WERI-Rb-1 (cell line): ENCODE measurements around the gene C1QTNF12.

Experiments used
- DNase-seq: peaks from one replicate; pipeline ENCODE4 v3.0.0-alpha.2; 2020
- H3K27ac ChIP-seq: fragments of 250-450 bp; sonication (Bioruptor Pico); 2 replicates; pipeline ENCODE4 v1.5.1; 2020; ENCODE audit warnings: mild to moderate bottlenecking, moderate library complexity
- H3K27me3 ChIP-seq: fragments of 250-450 bp; sonication (Bioruptor Pico); 2 replicates; pipeline ENCODE4 v1.5.1; 2021; ENCODE audit warnings: mild to moderate bottlenecking, low read depth, moderate library complexity; ENCODE audit not compliant: insufficient read depth, severe bottlenecking
- H3K36me3 ChIP-seq: fragments of 250-450 bp; sonication (Bioruptor Pico); 2 replicates; pipeline ENCODE4 v1.5.1; 2020; ENCODE audit warnings: mild to moderate bottlenecking, moderate library complexity
- H3K4me3 ChIP-seq: 2 replicates; pipeline ENCODE4 v1.5.1; 2011; ENCODE audit warnings: low read depth, mild to moderate bottlenecking, control low read depth, low read length
- H3K9me3 ChIP-seq: fragments of 250-450 bp; sonication (Bioruptor Pico); 2 replicates; pipeline ENCODE4 v1.5.1; 2021; ENCODE audit warnings: mild to moderate bottlenecking, moderate library complexity; ENCODE audit not compliant: severe bottlenecking
- CTCF ChIP-seq: IDR thresholded peaks from 2 replicates; pipeline ENCODE4 v1.5.1; 2011; ENCODE audit warnings: low read depth, mild to moderate bottlenecking, control low read depth, inconsistent platforms, low read length

The C1QTNF12 gene

GRCh38 chr1:1222575-1223225 is 23.8 kb downstream of the C1QTNF12 start:
- no peak for DNase-seq
- no peak for TF ChIP-seq CTCF
- no peak overlapping the region for H3K4me3 ChIP-seq
- no peak overlapping the region for H3K27ac ChIP-seq
- H3K9me3 ChIP-seq = no peaks in the 10 kb centered on the region
- H3K36me3 ChIP-seq = peaks cover 51% of the 10 kb centered on the region
- no peaks in the 10 kb centered on the region for H3K27me3 ChIP-seq

- no peak for DNase-seq
- Histone ChIP-seq H3K36me3 (peaks cover 51% of the 10 kb centered on the region), H3K27ac (no peak overlapping the region), H3K27me3 (no peaks in the 10 kb centered on the region), H3K4me3 (no peak overlapping the region), H3K9me3 (no peaks in the 10 kb centered on the region)
- no peak for TF ChIP-seq CTCF
These were observed 24.5 kb downstream of the C1QTNF12 start for GRCh38 chr1:1221887-1222574.

- Histone ChIP-seq H3K9me3 (no peaks in the 10 kb centered on the region), H3K27me3 (no peaks in the 10 kb centered on the region), H3K27ac (no peak overlapping the region), H3K36me3 (peaks cover 54% of the 10 kb centered on the region), H3K4me3 (no peak overlapping the region)
- DNase-seq = no peak
- TF ChIP-seq CTCF = no peak
These were observed 26.3 kb downstream of the C1QTNF12 start for GRCh38 chr1:1220197-1220596.

GRCh38 chr1:1219341-1219740 is 27.2 kb downstream of the C1QTNF12 start:
- Histone ChIP-seq H3K27me3 (no peaks in the 10 kb centered on the region), H3K27ac (no peak overlapping the region), H3K9me3 (no peaks in the 10 kb centered on the region), H3K4me3 (no peak overlapping the region), H3K36me3 (peaks cover 54% of the 10 kb centered on the region)
- TF ChIP-seq CTCF = no peak
- DNase-seq = no peak

GRCh38 chr1:1218524-1219200 is 27.9 kb downstream of the C1QTNF12 start:
- peaks cover 54% of the 10 kb centered on the region for H3K36me3 ChIP-seq
- H3K9me3 ChIP-seq = no peaks in the 10 kb centered on the region
- DNase-seq = no peak
- H3K4me3 ChIP-seq = no peak overlapping the region
- H3K27me3 ChIP-seq = no peaks in the 10 kb centered on the region
- no peak overlapping the region for H3K27ac ChIP-seq
- no peak for TF ChIP-seq CTCF
